ENCODE results near the gene STXBP4.

GRCh38 chr17:55037828-55038227 lies 69.3 kb downstream of the STXBP4 start:
- no peak for TF ChIP-seq POLR2AphosphoS5 (IDR thresholded peaks at IDR 0.05; ENCODE audit: borderline replicate concordance, low read depth, low read length)
- no peak for TF ChIP-seq EZH2 (IDR thresholded peaks at IDR 0.05)
- no peak for TF ChIP-seq FOXP2 (optimal IDR thresholded peaks at IDR 0.05; ENCODE audit: control extremely low read depth, extremely low read length, insufficient read depth)
